Natural killer cell (primary cell): ENCODE measurements around the gene RUBCN. TPM values are rescaled to one million over a fixed set of nuclear protein-coding genes. Genes with fewer than 3 reads are reported as not detected.
"Not testable (repeated sequence)": the region's sequence is repeated elsewhere in the genome, so short reads cannot be mapped to it uniquely, and the experiment has no call there.

Experiments
- ATAC-seq, 3 donors: fragments of 150-1000 bp in 2 of 3; fragments of 200-7000 bp in 1 of 3; cut with Tn5 transposase; 1 replicate in 1 of 3; 2 replicates in 2 of 3; pipeline ENCODE4 v1.10.0; 2021; ENCODE audit warnings: mild to moderate bottlenecking in 2 of 3, moderate library complexity in 2 of 3
- DNase-seq, 2 donors: peaks; one replicate each; pipeline versions ENCODE4 v3.0.0 to v3.0.0-alpha.2; 2013 to 2021; ENCODE audit warnings: mixed read lengths in 1 of 2
- H3K27ac ChIP-seq: one replicate; pipeline ENCODE4 v1.5.1; 2013; ENCODE audit warnings: mild to moderate bottlenecking, low read length
- H3K27me3 ChIP-seq: one replicate; pipeline ENCODE4 v1.6.1; 2013; ENCODE audit warnings: low read length; ENCODE audit not compliant: control insufficient read depth, insufficient read depth
- H3K36me3 ChIP-seq: one replicate; pipeline ENCODE4 v1.6.1; 2013; ENCODE audit warnings: low read length; ENCODE audit not compliant: control insufficient read depth, insufficient read depth
- H3K4me1 ChIP-seq: one replicate; pipeline ENCODE4 v1.6.1; 2013; ENCODE audit warnings: low read length; ENCODE audit not compliant: control insufficient read depth, insufficient read depth
- H3K4me3 ChIP-seq: one replicate; pipeline ENCODE4 v1.5.1; 2013; ENCODE audit warnings: low read length
- H3K9me3 ChIP-seq: one replicate; pipeline ENCODE4 v1.6.1; 2013; ENCODE audit warnings: low read length; ENCODE audit not compliant: control insufficient read depth, insufficient read depth
- H3K27ac Mint-ChIP-seq, 2 donors: one replicate each; pipeline ENCODE4 v1.8.0; 2022; ENCODE audit warnings: mild to moderate bottlenecking in 2 of 2, mixed read lengths in 2 of 2, moderate library complexity in 1 of 2
- H3K27me3 Mint-ChIP-seq, 2 donors: one replicate each; pipeline ENCODE4 v1.8.0; 2022; ENCODE audit warnings: low read depth in 2 of 2, mixed read lengths in 2 of 2
- H3K36me3 Mint-ChIP-seq: one replicate; pipeline ENCODE4 v1.8.0; 2022; ENCODE audit warnings: mixed read lengths
- H3K4me1 Mint-ChIP-seq, 2 donors: one replicate each; pipeline ENCODE4 v1.8.0; 2022; ENCODE audit warnings: mixed read lengths in 2 of 2
- H3K4me3 Mint-ChIP-seq: one replicate; pipeline ENCODE4 v1.8.0; 2022; ENCODE audit warnings: mild to moderate bottlenecking, moderate library complexity, mixed read lengths
- H3K9me3 Mint-ChIP-seq, 2 donors: one replicate each; pipeline ENCODE4 v1.8.0; 2022; ENCODE audit warnings: mixed read lengths in 2 of 2
- WGBS: methylation state at CpG from one replicate; pipeline ENCODE4 v1.1.7; 2013; ENCODE audit warnings: missing lambda C conversion rate; ENCODE audit not compliant: insufficient coverage; 5-methylcytosine and 5-hydroxymethylcytosine counted together
- intact Hi-C: fragments of 100-400 bp; cut with micrococcal nuclease; formaldehyde crosslinking; loops from one replicate; pipeline ENCODE4 v1.14.2; 2022
- total RNA-seq, 4 donors: library from RNA; stranded (reverse); fragments of 120-200 nt in 1 of 4; gene quantifications; one replicate each; pipeline versions ENCODE4 v1.2.3 to v1.2.4, GENCODE V29; 2013 to 2022

The RUBCN gene
- total RNA-seq, 3 donors from 2014 or later (not counting 1 experiment from before 2014, with no cell fraction given), result 51.2 to 58.5 (median 57.6) TPM

- H3K27me3 ChIP-seq, H3K36me3 ChIP-seq, H3K36me3 Mint-ChIP-seq, H3K27me3 Mint-ChIP-seq, H3K4me3 Mint-ChIP-seq, H3K9me3 Mint-ChIP-seq, H3K27ac Mint-ChIP-seq, H3K27ac ChIP-seq, H3K9me3 ChIP-seq, H3K4me1 ChIP-seq, H3K4me1 Mint-ChIP-seq: not testable (repeated sequence)
- 3% methylated on average over 24 of the region's 29 CpGs for WGBS
- DNase-seq (peak; percentile 35 to 46), ATAC-seq (peak; percentile 48 to 66 (median 54))
- intact Hi-C loops, result loop anchor here (5.0 kb wide), 1 partner anchor 67 kb away; no protein-coding TSS in a partner anchor
- H3K4me3 ChIP-seq, result peak overlapping the region; percentile 27
Observed at GRCh38 chr3:197664414-197665141, 72.1 kb downstream of the RUBCN start.

- H3K27ac Mint-ChIP-seq, H3K9me3 Mint-ChIP-seq, DNase-seq, H3K4me1 ChIP-seq, H3K27me3 Mint-ChIP-seq, H3K27me3 ChIP-seq, H3K9me3 ChIP-seq, ATAC-seq, H3K36me3 ChIP-seq, H3K27ac ChIP-seq, H3K4me3 ChIP-seq, H3K4me3 Mint-ChIP-seq, H3K4me1 Mint-ChIP-seq, H3K36me3 Mint-ChIP-seq: not testable (repeated sequence)
- WGBS, result 89% methylated on average over 10 of the region's 25 CpGs
- intact Hi-C loops, result loop anchor here (5.0 kb wide), 1 partner anchor 66 kb away; no protein-coding TSS in a partner anchor
Observed at GRCh38 chr3:197663367-197664140, 73.2 kb downstream of the RUBCN start.

GRCh38 chr3:197662352-197662751 lies 74.4 kb downstream of the RUBCN start:
- H3K4me1 ChIP-seq, H3K4me3 ChIP-seq, DNase-seq, ATAC-seq, H3K9me3 Mint-ChIP-seq, H3K27ac Mint-ChIP-seq, H3K4me1 Mint-ChIP-seq, H3K36me3 Mint-ChIP-seq, H3K36me3 ChIP-seq, H3K4me3 Mint-ChIP-seq, H3K27me3 ChIP-seq, H3K27ac ChIP-seq, H3K9me3 ChIP-seq, H3K27me3 Mint-ChIP-seq: not testable (repeated sequence)
- intact Hi-C loops, result loop anchor here (5.0 kb wide), 1 partner anchor 65 kb away; no protein-coding TSS in a partner anchor
- WGBS, result 54% methylated on average over 2 of the region's 6 CpGs

GRCh38 chr3:197661874-197662273 lies 74.8 kb downstream of the RUBCN start:
- not testable (repeated sequence) for H3K9me3 Mint-ChIP-seq, H3K27me3 Mint-ChIP-seq, H3K4me3 Mint-ChIP-seq, H3K36me3 Mint-ChIP-seq, H3K4me1 ChIP-seq, H3K27ac Mint-ChIP-seq, H3K27ac ChIP-seq, ATAC-seq, H3K27me3 ChIP-seq, H3K4me1 Mint-ChIP-seq, H3K9me3 ChIP-seq, DNase-seq, H3K36me3 ChIP-seq, H3K4me3 ChIP-seq
- 84% methylated on average over 10 of the region's 15 CpGs for WGBS
- intact Hi-C loops, result loop anchor here (5.0 kb wide), 1 partner anchor 65 kb away; no protein-coding TSS in a partner anchor

GRCh38 chr3:197661234-197661834 lies 75.4 kb downstream of the RUBCN start:
- not testable (repeated sequence) for H3K27me3 ChIP-seq, H3K4me3 ChIP-seq, H3K27ac Mint-ChIP-seq, H3K4me1 Mint-ChIP-seq, H3K27me3 Mint-ChIP-seq, H3K4me1 ChIP-seq, H3K36me3 Mint-ChIP-seq, H3K9me3 ChIP-seq, H3K4me3 Mint-ChIP-seq, H3K36me3 ChIP-seq, H3K27ac ChIP-seq, DNase-seq, H3K9me3 Mint-ChIP-seq, ATAC-seq
- whole genome bisulfite sequencing, result 94% methylated on average over 23 of the region's 23 CpGs
- intact Hi-C loops, result loop anchor here (5.0 kb wide), 1 partner anchor 64 kb away; no protein-coding TSS in a partner anchor

- not testable (repeated sequence) for H3K36me3 ChIP-seq, H3K36me3 Mint-ChIP-seq, H3K4me1 Mint-ChIP-seq, H3K27me3 ChIP-seq, H3K4me3 Mint-ChIP-seq, H3K9me3 ChIP-seq, DNase-seq, H3K27ac Mint-ChIP-seq, H3K4me3 ChIP-seq, H3K27ac ChIP-seq, H3K27me3 Mint-ChIP-seq, ATAC-seq, H3K4me1 ChIP-seq, H3K9me3 Mint-ChIP-seq
- intact Hi-C loops, result loop anchor here (5.0 kb wide), 1 partner anchor 62 kb away; no protein-coding TSS in a partner anchor
- 70% methylated on average over 11 of the region's 16 CpGs for WGBS
Observed at GRCh38 chr3:197659701-197660100, 77.0 kb downstream of the RUBCN start.

- H3K4me1 Mint-ChIP-seq, result not testable (repeated sequence)
Observed at GRCh38 chr3:197659144-197659543, 77.6 kb downstream of the RUBCN start.

More at GRCh38 chr3:197659144-197659543, 77.6 kb downstream of the RUBCN start:
- H3K27ac ChIP-seq, H3K9me3 Mint-ChIP-seq, H3K27ac Mint-ChIP-seq, H3K27me3 ChIP-seq, H3K4me1 ChIP-seq, DNase-seq, ATAC-seq, H3K9me3 ChIP-seq, intact Hi-C loops, H3K4me3 Mint-ChIP-seq, H3K4me3 ChIP-seq, H3K36me3 ChIP-seq, H3K27me3 Mint-ChIP-seq, H3K36me3 Mint-ChIP-seq: not testable (repeated sequence)
- 69% methylated on average over 5 of the region's 10 CpGs for WGBS
